Epithelial cell of esophagus (primary cell): ENCODE results near the gene APPBP2.

Experiments used
- DNase-seq: peaks from one replicate; pipeline ENCODE4 v3.0.0; 2010; ENCODE audit warnings: low read depth
- H3K4me3 ChIP-seq: 2 replicates; pipeline ENCODE4 v1.5.1; 2011; ENCODE audit warnings: mild to moderate bottlenecking, low read length, control low read depth
- CTCF ChIP-seq: IDR thresholded peaks from 2 replicates; pipeline ENCODE4 v1.5.1; 2011; ENCODE audit warnings: low read depth, mild to moderate bottlenecking, low read length, control low read depth, inconsistent platforms; ENCODE audit not compliant: insufficient read depth; ENCODE audit errors: missing control alignments

The APPBP2 gene

GRCh38 chr17:60473788-60474187, 52.3 kb downstream of the APPBP2 start:
- TF ChIP-seq CTCF = no peak
- no peak overlapping the region for H3K4me3 ChIP-seq
- no peak for DNase-seq

- no peak for DNase-seq
- no peak for TF ChIP-seq CTCF
- H3K4me3 ChIP-seq = no peak overlapping the region
These were observed 53.6 kb downstream of the APPBP2 start for GRCh38 chr17:60472449-60472848.

GRCh38 chr17:60471451-60471850, 54.6 kb downstream of the APPBP2 start:
- no peak for TF ChIP-seq CTCF
- no peak for DNase-seq
- no peak overlapping the region for H3K4me3 ChIP-seq

GRCh38 chr17:60468371-60468770, 57.7 kb downstream of the APPBP2 start:
- no peak for TF ChIP-seq CTCF
- H3K4me3 ChIP-seq = no peak overlapping the region
- DNase-seq = no peak

GRCh38 chr17:60464343-60464742, 61.7 kb downstream of the APPBP2 start:
- no peak overlapping the region for H3K4me3 ChIP-seq
- TF ChIP-seq CTCF = no peak
- DNase-seq = no peak

- no peak overlapping the region for H3K4me3 ChIP-seq
- no peak for TF ChIP-seq CTCF
- no peak for DNase-seq
These were observed 62.7 kb downstream of the APPBP2 start for GRCh38 chr17:60463157-60463835.

- no peak overlapping the region for H3K4me3 ChIP-seq
- TF ChIP-seq CTCF = no peak
- no peak for DNase-seq
These were observed 64.5 kb downstream of the APPBP2 start for GRCh38 chr17:60461584-60461983.
